NCI-H146 (cell line): ENCODE measurements around the gene CFAP206.
"Not testable (repeated sequence)": the region's sequence is repeated elsewhere in the genome, so short reads cannot be mapped to it uniquely, and the experiment has no call there.

ENCODE experiments used
- DNase-seq: peaks from one replicate; lab custom pipeline; 2025; lab: John Stamatoyannopoulos, UW

The CFAP206 gene

GRCh38 chr6:87420360-87420759, 12.6 kb downstream of the CFAP206 start:
- no peak for DNase-seq

GRCh38 chr6:87421576-87421975, 13.8 kb downstream of the CFAP206 start:
- DNase-seq: no peak

GRCh38 chr6:87426789-87427188, 19.0 kb downstream of the CFAP206 start:
- DNase-seq: no peak

GRCh38 chr6:87430499-87430898, 22.7 kb downstream of the CFAP206 start:
- no peak for DNase-seq

GRCh38 chr6:87431263-87431662, 23.5 kb downstream of the CFAP206 start:
- no peak for DNase-seq

GRCh38 chr6:87436435-87436834, 28.7 kb downstream of the CFAP206 start:
- DNase-seq: no peak

GRCh38 chr6:87441711-87442110, 33.9 kb downstream of the CFAP206 start:
- DNase-seq: no peak

- no peak for DNase-seq
These were observed 36.6 kb downstream of the CFAP206 start for GRCh38 chr6:87444362-87444761.

GRCh38 chr6:87465051-87465450, 57.3 kb downstream of the CFAP206 start:
- no peak for DNase-seq

GRCh38 chr6:87472525-87473418, 65.0 kb downstream of the CFAP206 start, which contains the start of gene SLC35A1:
Gene SLC35A1 (plus strand): TSS chr6:87472974. CDS start chr6:87473004, 30 bp downstream.
- DNase-seq: peak; percentile 88

- DNase-seq: peak; percentile 41
These were observed 65.7 kb downstream of the CFAP206 start for GRCh38 chr6:87473419-87473903.

GRCh38 chr6:87481931-87482330, 74.2 kb downstream of the CFAP206 start:
- no peak for DNase-seq

GRCh38 chr6:87482366-87482765, 74.6 kb downstream of the CFAP206 start:
- DNase-seq: no peak

- no peak for DNase-seq
These were observed 76.2 kb downstream of the CFAP206 start for GRCh38 chr6:87483929-87484328.

GRCh38 chr6:87484491-87484890, 76.7 kb downstream of the CFAP206 start:
- DNase-seq: no peak

- DNase-seq: no peak
These were observed 79.8 kb downstream of the CFAP206 start for GRCh38 chr6:87487555-87487954.

GRCh38 chr6:87489326-87489725, 81.6 kb downstream of the CFAP206 start:
- DNase-seq: not testable (repeated sequence)

GRCh38 chr6:87494761-87495422, 87.1 kb downstream of the CFAP206 start:
- DNase-seq: no peak

- no peak for DNase-seq
These were observed 90.3 kb downstream of the CFAP206 start for GRCh38 chr6:87498048-87498447.

- no peak for DNase-seq
These were observed 94.2 kb downstream of the CFAP206 start for GRCh38 chr6:87501809-87502572.

- DNase-seq: no peak
These were observed 96.7 kb downstream of the CFAP206 start for GRCh38 chr6:87504441-87504840.
